ENCODE measurements around the gene ZNF385B. TPM values are rescaled to one million over a fixed set of nuclear protein-coding genes. Genes with fewer than 3 reads are reported as not detected.

Gene ZNF385B
- polyA plus RNA-seq, 1 experiment, result not detected

DNA sequence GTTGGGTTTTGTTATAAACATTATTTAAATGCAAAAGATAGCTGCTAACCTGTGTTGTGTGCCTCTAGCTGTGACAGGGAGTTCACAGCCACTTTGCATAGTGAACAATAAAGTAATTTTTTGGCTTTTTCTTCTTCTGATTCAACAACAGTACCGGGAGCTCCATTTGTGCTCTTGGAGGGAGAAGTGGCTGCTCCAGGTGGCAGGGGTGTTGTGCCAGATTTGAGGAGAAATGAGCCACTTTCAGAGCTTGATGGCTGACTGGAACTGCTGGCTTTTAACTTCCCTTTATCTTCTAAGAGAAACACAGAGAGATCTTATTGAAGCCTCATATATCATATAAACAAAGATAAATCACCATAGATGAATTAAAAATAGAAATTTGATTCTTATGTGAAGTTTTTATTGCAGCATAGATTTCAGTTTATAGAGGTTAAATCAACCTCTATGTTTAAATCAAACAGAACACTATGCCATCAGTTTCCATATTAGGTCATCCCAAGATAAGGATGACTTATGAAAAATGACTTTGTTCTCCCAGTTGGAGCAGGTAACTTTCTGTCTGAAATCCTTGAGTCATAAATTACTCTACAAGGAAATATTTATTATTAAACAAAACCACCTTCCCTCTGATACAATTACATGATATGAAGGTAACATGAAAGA, 414.8 kb downstream of the ZNF385B start:
- Histone ChIP-seq H3K9me3 (ENCODE audit: control insufficient read depth, insufficient read depth, low read length) (no peaks in the 10 kb centered on the region), H3K27ac (ENCODE audit: low read depth, low read length) (no peak overlapping the region), H3K4me3 (ENCODE audit: low read depth, low read length) (no peak overlapping the region), H3K27me3 (ENCODE audit: control insufficient read depth, insufficient read depth, low read length) (no peaks in the 10 kb centered on the region)
- ChIA-PET CTCF (interaction anchor here (0.5 to 1.4 kb wide), 6 partner anchors 12 to 302 kb away, joined by 3 to 6 read pairs (median 3); no protein-coding TSS in a partner anchor), POLR2A (no interaction called here)
- no peak for DNase-seq (ENCODE audit: low read depth, low spot score)
- TF ChIP-seq, protein P1, sequence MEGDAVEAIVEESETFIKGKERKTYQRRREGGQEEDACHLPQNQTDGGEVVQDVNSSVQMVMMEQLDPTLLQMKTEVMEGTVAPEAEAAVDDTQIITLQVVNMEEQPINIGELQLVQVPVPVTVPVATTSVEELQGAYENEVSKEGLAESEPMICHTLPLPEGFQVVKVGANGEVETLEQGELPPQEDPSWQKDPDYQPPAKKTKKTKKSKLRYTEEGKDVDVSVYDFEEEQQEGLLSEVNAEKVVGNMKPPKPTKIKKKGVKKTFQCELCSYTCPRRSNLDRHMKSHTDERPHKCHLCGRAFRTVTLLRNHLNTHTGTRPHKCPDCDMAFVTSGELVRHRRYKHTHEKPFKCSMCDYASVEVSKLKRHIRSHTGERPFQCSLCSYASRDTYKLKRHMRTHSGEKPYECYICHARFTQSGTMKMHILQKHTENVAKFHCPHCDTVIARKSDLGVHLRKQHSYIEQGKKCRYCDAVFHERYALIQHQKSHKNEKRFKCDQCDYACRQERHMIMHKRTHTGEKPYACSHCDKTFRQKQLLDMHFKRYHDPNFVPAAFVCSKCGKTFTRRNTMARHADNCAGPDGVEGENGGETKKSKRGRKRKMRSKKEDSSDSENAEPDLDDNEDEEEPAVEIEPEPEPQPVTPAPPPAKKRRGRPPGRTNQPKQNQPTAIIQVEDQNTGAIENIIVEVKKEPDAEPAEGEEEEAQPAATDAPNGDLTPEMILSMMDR (IDR thresholded peaks at IDR 0.05; ENCODE audit: low read depth, low read length), result no peak

GRCh38 chr2:179444056-179444455, 417.4 kb downstream of the ZNF385B start:
- DNase-seq (ENCODE audit: low read depth, low spot score), result no peak
- POLR2A ChIA-PET, result no interaction called here
- no peaks in the 10 kb centered on the region for H3K9me3 ChIP-seq (ENCODE audit: control insufficient read depth, insufficient read depth, low read length)
- CTCF ChIA-PET, result interaction anchor here (1.5 to 2.5 kb wide), 3 partner anchors 18 to 33 kb away, joined by 3 to 6 read pairs (median 6); no protein-coding TSS in a partner anchor
- no peaks in the 10 kb centered on the region for H3K27me3 ChIP-seq (ENCODE audit: control insufficient read depth, insufficient read depth, low read length)
- TF ChIP-seq, protein P1 (IDR thresholded peaks at IDR 0.05; ENCODE audit: low read depth, low read length), result no peak
- H3K4me3 ChIP-seq (ENCODE audit: low read depth, low read length), result no peak overlapping the region
- H3K27ac ChIP-seq (ENCODE audit: low read depth, low read length), result no peak overlapping the region

DNA sequence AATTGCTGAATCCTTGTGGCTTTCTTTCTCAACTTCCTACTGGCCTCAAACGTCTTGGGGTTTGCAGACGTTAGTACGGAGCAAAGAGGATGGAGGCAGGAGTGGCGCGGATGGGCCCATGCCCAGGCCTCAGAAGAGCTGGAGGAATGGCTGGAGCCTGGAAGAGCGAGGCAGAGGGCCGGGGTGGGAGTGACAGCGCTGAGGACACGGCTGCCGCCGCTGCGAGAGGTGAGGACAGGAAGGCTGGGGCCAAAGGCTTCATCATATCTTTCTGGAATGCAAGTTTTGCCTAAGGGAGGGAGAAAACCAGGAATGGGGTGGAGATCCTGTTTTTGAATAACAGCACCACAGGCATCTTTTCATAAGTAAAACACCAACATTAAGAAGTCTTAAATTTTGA, 418.2 kb downstream of the ZNF385B start:
- ChIA-PET POLR2A (no interaction called here), CTCF (interaction anchor here (1.5 to 2.5 kb wide), 2 partner anchors 18 to 34 kb away, joined by 3 to 6 read pairs; no protein-coding TSS in a partner anchor)
- no peaks in the 10 kb centered on the region for H3K9me3 ChIP-seq (ENCODE audit: control insufficient read depth, insufficient read depth, low read length)
- DNase-seq (ENCODE audit: low read depth, low spot score), result no peak
- no peaks in the 10 kb centered on the region for H3K27me3 ChIP-seq (ENCODE audit: control insufficient read depth, insufficient read depth, low read length)
- no peak overlapping the region for H3K27ac ChIP-seq (ENCODE audit: low read depth, low read length)
- TF ChIP-seq, protein P1 (IDR thresholded peaks at IDR 0.05; ENCODE audit: low read depth, low read length), result no peak
- no peak overlapping the region for H3K4me3 ChIP-seq (ENCODE audit: low read depth, low read length)

DNA sequence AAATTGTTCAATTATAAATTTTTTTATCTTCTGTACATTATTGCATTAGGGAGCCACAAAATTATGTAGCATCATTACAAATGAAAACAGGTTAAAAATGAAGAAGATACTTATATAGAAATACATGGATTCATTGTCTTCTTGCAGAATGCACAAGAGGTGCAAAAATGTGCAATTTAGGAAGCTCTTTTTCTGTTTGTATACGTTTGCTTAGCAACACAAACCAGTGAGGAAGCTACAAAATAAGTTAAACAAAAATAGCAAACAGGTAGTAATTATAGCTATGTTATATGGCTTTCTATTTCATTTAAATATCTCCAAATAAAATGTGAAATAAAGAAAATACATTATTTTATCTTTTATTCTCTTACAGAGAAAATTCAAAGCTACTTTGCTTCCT, 419.2 kb downstream of the ZNF385B start:
- ChIA-PET CTCF (interaction anchor here (0.8 to 3.3 kb wide), 7 partner anchors 9 to 290 kb away, joined by 3 to 33 read pairs (median 5); no protein-coding TSS in a partner anchor), POLR2A (no interaction called here)
- H3K27ac ChIP-seq (ENCODE audit: low read depth, low read length), result no peak overlapping the region
- TF ChIP-seq, protein P1 (IDR thresholded peaks at IDR 0.05; ENCODE audit: low read depth, low read length), result no peak
- no peaks in the 10 kb centered on the region for H3K27me3 ChIP-seq (ENCODE audit: control insufficient read depth, insufficient read depth, low read length)
- H3K4me3 ChIP-seq (ENCODE audit: low read depth, low read length), result no peak overlapping the region
- no peak for DNase-seq (ENCODE audit: low read depth, low spot score)
- no peaks in the 10 kb centered on the region for H3K9me3 ChIP-seq (ENCODE audit: control insufficient read depth, insufficient read depth, low read length)

DNA sequence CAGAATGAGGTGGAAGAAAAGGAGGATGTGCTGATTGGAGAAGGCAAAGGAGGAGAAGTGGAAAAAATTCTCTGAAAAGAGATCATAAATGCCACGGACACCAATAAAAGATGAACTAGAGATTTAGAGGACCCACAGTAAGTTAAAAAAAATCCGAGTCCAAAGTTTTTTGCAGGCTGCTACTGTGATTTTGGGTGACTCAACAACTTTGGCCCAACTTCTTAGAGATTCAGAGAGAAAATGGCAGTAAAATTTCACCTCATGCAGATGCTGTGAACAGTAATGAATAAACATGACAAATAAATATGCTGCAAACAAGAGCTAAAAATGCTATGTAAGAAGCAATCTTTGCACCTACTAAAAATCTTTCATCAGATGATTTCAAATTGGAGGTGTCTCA, 419.9 kb downstream of the ZNF385B start:
- TF ChIP-seq, protein P1 (IDR thresholded peaks at IDR 0.05; ENCODE audit: low read depth, low read length), result no peak
- Histone ChIP-seq H3K9me3 (ENCODE audit: control insufficient read depth, insufficient read depth, low read length) (no peaks in the 10 kb centered on the region), H3K27ac (ENCODE audit: low read depth, low read length) (no peak overlapping the region), H3K4me3 (ENCODE audit: low read depth, low read length) (no peak overlapping the region), H3K27me3 (ENCODE audit: control insufficient read depth, insufficient read depth, low read length) (no peaks in the 10 kb centered on the region)
- no peak for DNase-seq (ENCODE audit: low read depth, low spot score)
- ChIA-PET POLR2A (no interaction called here), CTCF (interaction anchor here (0.6 to 3.3 kb wide), 8 partner anchors 9 to 291 kb away, joined by 3 to 33 read pairs (median 4); no protein-coding TSS in a partner anchor)
